NT2/D1 (cell line): Measurements from ENCODE around the gene ITFG1.

Experiments
- SUZ12 ChIP-seq: IDR thresholded peaks from 2 replicates; pipeline ENCODE4 v1.6.1; 2011; ENCODE audit not compliant: insufficient read length, insufficient read depth; ENCODE audit errors: extremely low read depth
- YY1 ChIP-seq: IDR thresholded peaks from 2 replicates; pipeline ENCODE4 v1.6.1; 2011; ENCODE audit not compliant: insufficient read length, insufficient read depth

DNA sequence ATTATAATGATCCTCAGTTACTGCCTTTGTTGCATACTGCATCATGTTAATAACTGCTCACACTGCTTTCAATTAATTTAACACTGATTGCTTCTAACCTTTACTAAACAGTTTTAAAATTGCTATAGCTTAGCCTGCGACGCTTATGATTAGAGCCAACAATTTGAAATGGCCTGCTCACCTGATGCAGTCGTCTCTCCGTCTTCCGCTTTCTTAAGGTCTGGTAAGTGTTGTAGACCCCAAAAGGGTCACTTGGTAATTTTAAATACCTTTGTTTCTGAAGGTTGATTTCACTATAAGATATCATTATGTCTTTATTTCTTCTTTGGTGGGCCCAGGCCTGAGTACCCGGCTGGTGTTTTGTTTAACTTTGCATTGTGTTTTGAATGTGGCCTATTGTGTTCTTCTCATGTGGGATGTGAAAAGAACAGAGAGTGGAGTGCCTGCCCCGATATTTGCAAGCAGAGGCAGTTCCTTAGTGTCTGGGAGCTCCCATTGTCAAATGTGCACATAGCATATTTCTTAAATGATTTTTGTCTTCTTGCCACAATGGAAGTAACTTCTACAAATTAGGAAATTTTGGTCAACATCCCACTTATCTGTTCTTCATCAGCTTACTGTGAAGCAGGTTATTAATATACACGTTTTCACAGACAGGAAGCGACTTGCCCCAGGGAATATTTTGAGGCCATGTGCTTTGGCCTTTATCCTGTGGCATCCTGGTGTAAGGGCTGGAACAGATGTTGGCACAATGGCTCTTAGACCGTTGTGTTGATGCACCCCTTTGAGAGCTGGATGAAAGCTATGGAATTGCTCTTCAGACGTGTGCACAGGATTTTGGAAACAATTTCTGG, 3.1 kb upstream of the ITFG1 start:
- TF ChIP-seq YY1 (no peak), SUZ12 (no peak)
